Mammary epithelial cell (primary cell): ENCODE measurements around the gene MED13.

Experiments
- EZH2 ChIP-seq: IDR thresholded peaks from 2 replicates; pipeline ENCODE4 v1.6.1; 2012; ENCODE audit warnings: low read length, inconsistent platforms, borderline replicate concordance
- TF ChIP-seq, protein P1 (sequence below), 2 donors: IDR thresholded peaks in 1 of 2; conservative IDR thresholded peaks in 1 of 2; 2 replicates each; pipeline ENCODE4 v1.5.1; 2011 to 2012; ENCODE audit warnings: inconsistent platforms in 2 of 2, low read length in 2 of 2, mild to moderate bottlenecking in 2 of 2, control low read depth in 1 of 2, low read depth in 1 of 2; ENCODE audit not compliant: insufficient read depth in 1 of 2; ENCODE audit errors: extremely low read depth in 1 of 2

DNA sequence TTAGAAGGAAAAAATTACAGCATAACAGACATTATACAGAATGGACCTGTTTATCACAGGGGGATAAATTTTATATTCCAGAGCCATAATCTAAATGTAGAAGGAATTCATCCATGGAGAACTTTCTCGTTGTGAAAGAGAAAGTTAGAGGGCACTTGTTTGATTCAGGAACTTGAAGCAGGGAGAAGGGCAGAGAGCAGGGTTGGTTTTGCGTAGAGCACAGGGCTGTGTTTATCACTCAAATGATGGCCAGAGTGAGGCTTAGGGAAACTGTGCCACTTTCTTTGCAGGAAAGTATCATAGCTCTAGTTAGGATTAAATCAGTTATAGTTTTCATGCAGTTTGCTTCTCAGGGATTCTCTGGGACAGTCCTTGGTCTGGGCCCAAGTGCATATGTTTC lies 29.1 kb upstream of the MED13 start:
- TF ChIP-seq, protein P1, sequence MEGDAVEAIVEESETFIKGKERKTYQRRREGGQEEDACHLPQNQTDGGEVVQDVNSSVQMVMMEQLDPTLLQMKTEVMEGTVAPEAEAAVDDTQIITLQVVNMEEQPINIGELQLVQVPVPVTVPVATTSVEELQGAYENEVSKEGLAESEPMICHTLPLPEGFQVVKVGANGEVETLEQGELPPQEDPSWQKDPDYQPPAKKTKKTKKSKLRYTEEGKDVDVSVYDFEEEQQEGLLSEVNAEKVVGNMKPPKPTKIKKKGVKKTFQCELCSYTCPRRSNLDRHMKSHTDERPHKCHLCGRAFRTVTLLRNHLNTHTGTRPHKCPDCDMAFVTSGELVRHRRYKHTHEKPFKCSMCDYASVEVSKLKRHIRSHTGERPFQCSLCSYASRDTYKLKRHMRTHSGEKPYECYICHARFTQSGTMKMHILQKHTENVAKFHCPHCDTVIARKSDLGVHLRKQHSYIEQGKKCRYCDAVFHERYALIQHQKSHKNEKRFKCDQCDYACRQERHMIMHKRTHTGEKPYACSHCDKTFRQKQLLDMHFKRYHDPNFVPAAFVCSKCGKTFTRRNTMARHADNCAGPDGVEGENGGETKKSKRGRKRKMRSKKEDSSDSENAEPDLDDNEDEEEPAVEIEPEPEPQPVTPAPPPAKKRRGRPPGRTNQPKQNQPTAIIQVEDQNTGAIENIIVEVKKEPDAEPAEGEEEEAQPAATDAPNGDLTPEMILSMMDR (conservative IDR thresholded peaks at IDR 0.05 in 1 of 2, IDR thresholded peaks at IDR 0.05 in 1 of 2; ENCODE audit: extremely low read depth in 1 of 2, insufficient read depth in 1 of 2, low read depth in 1 of 2, low read length in 2 of 2), result no peak
- no peak for TF ChIP-seq EZH2
